ENCODE data around the gene PTPRJ.

GRCh38 chr11:48044577-48044976 lies 64.2 kb downstream of the PTPRJ start:
- no peak for TF ChIP-seq CTCF (conservative IDR thresholded peaks at IDR 0.05; ENCODE audit: low read depth, low read length)
- TF ChIP-seq EZH2 (IDR thresholded peaks at IDR 0.05; ENCODE audit: borderline replicate concordance, low read depth, low read length, poor library complexity, severe bottlenecking), result no peak

Data from A673 (cell line).